ENCODE measurements around the gene PHF13. TPM values are rescaled to one million over a fixed set of nuclear protein-coding genes. Genes with fewer than 3 reads are reported as not detected.

The PHF13 gene
- total RNA-seq, 1 experiment from 2014 or later, result 20.9 TPM

- H4K20me1 ChIP-seq (ENCODE audit: insufficient read depth), result no peaks in the 10 kb centered on the region
- ChIA-PET POLR2A (ENCODE audit: unreplicated experiment) (no interaction called here), CTCF (no interaction called here)
- intact Hi-C loops (cut with micrococcal nuclease; ENCODE audit: unreplicated experiment), result no loop called here
- H3F3A ChIP-seq (ENCODE audit: insufficient read depth, low read depth), result no peaks in the 10 kb centered on the region
- no peaks in the 10 kb centered on the region for H3K36me3 ChIP-seq (ENCODE audit: low read depth)
- DNase-seq, result no peak
- no peak overlapping the region for H3K4me2 ChIP-seq
- H3K79me2 ChIP-seq (ENCODE audit: low read depth), result no peaks in the 10 kb centered on the region
- no peak overlapping the region for H2AFZ ChIP-seq
- no peaks in the 10 kb centered on the region for H3K9me2 ChIP-seq (ENCODE audit: insufficient read depth)
- H3K27me3 ChIP-seq (ENCODE audit: insufficient read depth, low read depth), result peaks cover 12% of the 10 kb centered on the region; the same call in 1 of the 2 replicates
- no peak overlapping the region for H3K27ac ChIP-seq
- no TSS peak for BruUV-seq (replicated peaks)
- no peak for TF ChIP-seq EZH2 (IDR thresholded peaks at IDR 0.05; ENCODE audit: low read depth)
- no peak for TF ChIP-seq CTCF (conservative IDR thresholded peaks at IDR 0.05)
- H3K4me3 ChIP-seq, result no peak overlapping the region
- no peaks in the 10 kb centered on the region for H3K9me3 ChIP-seq (ENCODE audit: insufficient read depth, low read depth)
- H3K4me1 ChIP-seq (replicated peaks; ENCODE audit: insufficient read depth), result no peaks in the 10 kb centered on the region
Observed at GRCh38 chr1:6570987-6571386, 42.5 kb upstream of the PHF13 start.

- no peak overlapping the region for H3K27ac ChIP-seq
- H3K4me1 ChIP-seq (replicated peaks; ENCODE audit: insufficient read depth), result no peaks in the 10 kb centered on the region
- TF ChIP-seq CTCF (conservative IDR thresholded peaks at IDR 0.05) (no peak), EZH2 (IDR thresholded peaks at IDR 0.05; ENCODE audit: low read depth) (no peak)
- H3K4me3 ChIP-seq, result no peak overlapping the region
- no peaks in the 10 kb centered on the region for H3K9me2 ChIP-seq (ENCODE audit: insufficient read depth)
- no TSS peak for BruUV-seq (replicated peaks)
- POLR2A ChIA-PET (ENCODE audit: unreplicated experiment), result no interaction called here
- H3K9me3 ChIP-seq (ENCODE audit: insufficient read depth, low read depth), result no peaks in the 10 kb centered on the region
- H3F3A ChIP-seq (ENCODE audit: insufficient read depth, low read depth), result no peaks in the 10 kb centered on the region
- no peaks in the 10 kb centered on the region for H3K36me3 ChIP-seq (ENCODE audit: low read depth)
- intact Hi-C loops (cut with micrococcal nuclease; ENCODE audit: unreplicated experiment), result no loop called here
- H4K20me1 ChIP-seq (ENCODE audit: insufficient read depth), result no peaks in the 10 kb centered on the region
- H3K4me2 ChIP-seq, result no peak overlapping the region
- H2AFZ ChIP-seq, result no peak overlapping the region
- peaks cover 12% of the 10 kb centered on the region; the same call in 1 of the 2 replicates for H3K27me3 ChIP-seq (ENCODE audit: insufficient read depth, low read depth)
- CTCF ChIA-PET, result no interaction called here
- no peak for DNase-seq
- H3K79me2 ChIP-seq (ENCODE audit: low read depth), result no peaks in the 10 kb centered on the region
Observed at GRCh38 chr1:6572653-6573383, 40.7 kb upstream of the PHF13 start.

- Histone ChIP-seq H3K9me2 (ENCODE audit: insufficient read depth) (no peaks in the 10 kb centered on the region), H3K4me3 (no peak overlapping the region), H3K27ac (no peak overlapping the region), H4K20me1 (ENCODE audit: insufficient read depth) (no peaks in the 10 kb centered on the region), H3K79me2 (ENCODE audit: low read depth) (no peaks in the 10 kb centered on the region), H3K4me2 (no peak overlapping the region), H3K36me3 (ENCODE audit: low read depth) (no peaks in the 10 kb centered on the region), H3K27me3 (ENCODE audit: insufficient read depth, low read depth) (peaks cover 5% of the 10 kb centered on the region; the same call in 1 of the 2 replicates), H3K4me1 (replicated peaks; ENCODE audit: insufficient read depth) (no peaks in the 10 kb centered on the region), H3F3A (ENCODE audit: insufficient read depth, low read depth) (no peaks in the 10 kb centered on the region), H2AFZ (no peak overlapping the region), H3K9me3 (ENCODE audit: insufficient read depth, low read depth) (no peaks in the 10 kb centered on the region)
- no peak for DNase-seq
- CTCF ChIA-PET, result no interaction called here
- TF ChIP-seq EZH2 (IDR thresholded peaks at IDR 0.05; ENCODE audit: low read depth), result no peak
- TF ChIP-seq CTCF (conservative IDR thresholded peaks at IDR 0.05), result no peak
- intact Hi-C loops (cut with micrococcal nuclease; ENCODE audit: unreplicated experiment), result no loop called here
- no TSS peak for BruUV-seq (replicated peaks)
- POLR2A ChIA-PET (ENCODE audit: unreplicated experiment), result no interaction called here
Observed at GRCh38 chr1:6574025-6574620, 39.4 kb upstream of the PHF13 start.
